ENCODE data around the gene FEM1C.
A peak's percentile ranks its signal among the peaks of the same experiment; 100 is the strongest.

FEM1C gene

GRCh38 chr5:115548683-115549082 lies 4.1 kb upstream of the FEM1C start:
- no peak overlapping the region for H3K4me3 ChIP-seq (ENCODE audit: insufficient read depth in 1 of 2, low read depth in 1 of 2, low read length in 2 of 2)
- H3K9me3 ChIP-seq (ENCODE audit: control insufficient read depth, low read length), result peaks cover 17% of the 10 kb centered on the region

GRCh38 chr5:115545351-115545882 lies 842 bp upstream of the FEM1C start:
- Histone ChIP-seq H3K14ac (ENCODE audit: low read length in 2 of 2) (no peak overlapping the region), H3K4me2 (ENCODE audit: low read length, poor library complexity, severe bottlenecking) (no peak overlapping the region), H3K4me3 (ENCODE audit: insufficient read depth in 1 of 2, low read depth in 1 of 2, low read length in 2 of 2) (peak overlapping the region in 1 of 2 experiments; percentile 67), H3K36me3 (ENCODE audit: control insufficient read depth in 1 of 2, insufficient read depth in 2 of 2, low read depth in 1 of 2, low read length in 2 of 2) (peaks cover 0 to 28% of the 10 kb centered on the region in 2 experiments), H4K8ac (ENCODE audit: low read length) (peak overlapping the region; percentile 85), H2AFZ (ENCODE audit: low read depth, low read length) (no peak overlapping the region), H3K9ac (ENCODE audit: low read length) (peak overlapping the region; percentile 84), H3K4me1 (ENCODE audit: control insufficient read depth, insufficient read depth, low read depth, low read length) (no peaks in the 10 kb centered on the region), H4K91ac (ENCODE audit: low read length) (no peak overlapping the region), H2AK5ac (ENCODE audit: low read length, severe bottlenecking) (peak overlapping the region; percentile 42), H3K79me1 (replicated peaks; ENCODE audit: low read length, poor library complexity, severe bottlenecking) (no peaks in the 10 kb centered on the region), H3K9me3 (ENCODE audit: control insufficient read depth, low read length) (peaks cover 17% of the 10 kb centered on the region), H2BK5ac (ENCODE audit: low read depth, low read length, poor library complexity, severe bottlenecking) (no peak overlapping the region), H3K4ac (ENCODE audit: low read depth in 1 of 2, low read length in 2 of 2) (no peak overlapping the region), H3K27me3 (ENCODE audit: control insufficient read depth in 1 of 2, insufficient read depth in 1 of 2, low read length in 2 of 2) (no peaks in the 10 kb centered on the region), H2BK12ac (ENCODE audit: low read length in 2 of 2) (no peak overlapping the region), H3K18ac (ENCODE audit: low read depth in 1 of 2, low read length in 2 of 2) (no peak overlapping the region), H3K27ac (ENCODE audit: low read length, poor library complexity, severe bottlenecking) (peak overlapping the region; percentile 59), H2BK120ac (ENCODE audit: low read depth, low read length) (no peak overlapping the region), H3K23ac (ENCODE audit: low read length in 2 of 2) (no peak overlapping the region), H2BK15ac (ENCODE audit: low read depth, poor library complexity, severe bottlenecking) (no peak overlapping the region)
- no peak for DNase-seq
- 95% methylated on average over 7 of the region's 9 CpGs for WGBS

More at GRCh38 chr5:115548683-115549082, 4.1 kb upstream of the FEM1C start:
- Histone ChIP-seq H2AK5ac (ENCODE audit: low read length, severe bottlenecking) (no peak overlapping the region), H2BK5ac (ENCODE audit: low read depth, low read length, poor library complexity, severe bottlenecking) (no peak overlapping the region), H3K23ac (ENCODE audit: low read length in 2 of 2) (no peak overlapping the region), H3K4me2 (ENCODE audit: low read length, poor library complexity, severe bottlenecking) (no peak overlapping the region), H3K4ac (ENCODE audit: low read depth in 1 of 2, low read length in 2 of 2) (no peak overlapping the region), H3K4me1 (ENCODE audit: control insufficient read depth, insufficient read depth, low read depth, low read length) (no peaks in the 10 kb centered on the region), H3K18ac (ENCODE audit: low read depth in 1 of 2, low read length in 2 of 2) (no peak overlapping the region), H3K36me3 (ENCODE audit: control insufficient read depth in 1 of 2, insufficient read depth in 2 of 2, low read depth in 1 of 2, low read length in 2 of 2) (no peaks in the 10 kb centered on the region), H3K27me3 (ENCODE audit: control insufficient read depth in 1 of 2, insufficient read depth in 1 of 2, low read length in 2 of 2) (no peaks in the 10 kb centered on the region), H4K8ac (ENCODE audit: low read length) (no peak overlapping the region), H3K27ac (ENCODE audit: low read length, poor library complexity, severe bottlenecking) (no peak overlapping the region), H4K91ac (ENCODE audit: low read length) (no peak overlapping the region), H3K9ac (ENCODE audit: low read length) (no peak overlapping the region), H2BK15ac (ENCODE audit: low read depth, poor library complexity, severe bottlenecking) (no peak overlapping the region), H3K14ac (ENCODE audit: low read length in 2 of 2) (no peak overlapping the region), H2BK12ac (ENCODE audit: low read length in 2 of 2) (no peak overlapping the region), H2BK120ac (ENCODE audit: low read depth, low read length) (no peak overlapping the region), H3K79me1 (replicated peaks; ENCODE audit: low read length, poor library complexity, severe bottlenecking) (no peaks in the 10 kb centered on the region), H2AFZ (ENCODE audit: low read depth, low read length) (no peak overlapping the region)
- no peak for DNase-seq
- WGBS, result 92% methylated on average over 3 of the region's 4 CpGs

- no peaks in the 10 kb centered on the region for H3K79me1 ChIP-seq (replicated peaks; ENCODE audit: low read length, poor library complexity, severe bottlenecking)
- peak overlapping the region; percentile 87 to 91 for H3K4ac ChIP-seq (ENCODE audit: low read depth in 1 of 2, low read length in 2 of 2)
- under 1% methylated on average over 20 of the region's 20 CpGs for WGBS
These were observed 536 bp downstream of the FEM1C start for GRCh38 chr5:115544043-115544435.

GRCh38 chr5:115543365-115544042 lies 1.1 kb downstream of the FEM1C start:
- no peak overlapping the region for H3K23ac ChIP-seq (ENCODE audit: low read length in 2 of 2)
- peak overlapping the region; percentile 95 for H3K4me2 ChIP-seq (ENCODE audit: low read length, poor library complexity, severe bottlenecking)
- H3K4me1 ChIP-seq (ENCODE audit: control insufficient read depth, insufficient read depth, low read depth, low read length), result no peaks in the 10 kb centered on the region
- H3K27me3 ChIP-seq (ENCODE audit: control insufficient read depth in 1 of 2, insufficient read depth in 1 of 2, low read length in 2 of 2), result no peaks in the 10 kb centered on the region
- H2BK120ac ChIP-seq (ENCODE audit: low read depth, low read length), result peak overlapping the region; percentile 34
- no peak overlapping the region for H2BK5ac ChIP-seq (ENCODE audit: low read depth, low read length, poor library complexity, severe bottlenecking)
- no peak overlapping the region for H2BK12ac ChIP-seq (ENCODE audit: low read length in 2 of 2)
- H3K4ac ChIP-seq (ENCODE audit: low read depth in 1 of 2, low read length in 2 of 2), result no peak overlapping the region
- peak overlapping the region; percentile 93 for H3K9ac ChIP-seq (ENCODE audit: low read length)
- no peak overlapping the region for H4K91ac ChIP-seq (ENCODE audit: low read length)
- peak overlapping the region; percentile 85 to 94 for H3K4me3 ChIP-seq (ENCODE audit: insufficient read depth in 1 of 2, low read depth in 1 of 2, low read length in 2 of 2)
- no peak overlapping the region for H3K14ac ChIP-seq (ENCODE audit: low read length in 2 of 2)
- H3K27ac ChIP-seq (ENCODE audit: low read length, poor library complexity, severe bottlenecking), result peak overlapping the region; percentile 82
- no peak overlapping the region for H2AFZ ChIP-seq (ENCODE audit: low read depth, low read length)
- 9% methylated on average over 15 of the region's 15 CpGs for WGBS
- H2AK5ac ChIP-seq (ENCODE audit: low read length, severe bottlenecking), result no peak overlapping the region
- H3K36me3 ChIP-seq (ENCODE audit: control insufficient read depth in 1 of 2, insufficient read depth in 2 of 2, low read depth in 1 of 2, low read length in 2 of 2), result peaks cover 0 to 47% of the 10 kb centered on the region in 2 experiments
- no peaks in the 10 kb centered on the region for H3K79me1 ChIP-seq (replicated peaks; ENCODE audit: low read length, poor library complexity, severe bottlenecking)
- peak overlapping the region in 1 of 2 experiments; percentile 62 for H3K18ac ChIP-seq (ENCODE audit: low read depth in 1 of 2, low read length in 2 of 2)
- H4K8ac ChIP-seq (ENCODE audit: low read length), result no peak overlapping the region
- DNase-seq, result peak; percentile 76
- H2BK15ac ChIP-seq (ENCODE audit: low read depth, poor library complexity, severe bottlenecking), result peak overlapping the region; percentile 26
- H3K9me3 ChIP-seq (ENCODE audit: control insufficient read depth, low read length), result peaks cover 17% of the 10 kb centered on the region

More at GRCh38 chr5:115544043-115544435, 536 bp downstream of the FEM1C start:
- Histone ChIP-seq H3K4me2 (ENCODE audit: low read length, poor library complexity, severe bottlenecking) (peak overlapping the region; percentile 95), H4K8ac (ENCODE audit: low read length) (peak overlapping the region; percentile 69), H2BK5ac (ENCODE audit: low read depth, low read length, poor library complexity, severe bottlenecking) (peak overlapping the region; percentile 97), H2BK120ac (ENCODE audit: low read depth, low read length) (peak overlapping the region; percentile 92), H3K36me3 (ENCODE audit: control insufficient read depth in 1 of 2, insufficient read depth in 2 of 2, low read depth in 1 of 2, low read length in 2 of 2) (peaks cover 0 to 42% of the 10 kb centered on the region in 2 experiments), H3K18ac (ENCODE audit: low read depth in 1 of 2, low read length in 2 of 2) (peak overlapping the region; percentile 93 to 98), H2BK15ac (ENCODE audit: low read depth, poor library complexity, severe bottlenecking) (peak overlapping the region; percentile 90), H2AFZ (ENCODE audit: low read depth, low read length) (peak overlapping the region; percentile 91), H3K23ac (ENCODE audit: low read length in 2 of 2) (peak overlapping the region in 1 of 2 experiments; percentile 23), H3K14ac (ENCODE audit: low read length in 2 of 2) (peak overlapping the region in 1 of 2 experiments; percentile 93), H3K9ac (ENCODE audit: low read length) (peak overlapping the region; percentile 93), H3K4me1 (ENCODE audit: control insufficient read depth, insufficient read depth, low read depth, low read length) (no peaks in the 10 kb centered on the region), H3K9me3 (ENCODE audit: control insufficient read depth, low read length) (peaks cover 17% of the 10 kb centered on the region), H3K27ac (ENCODE audit: low read length, poor library complexity, severe bottlenecking) (peak overlapping the region; percentile 82), H2AK5ac (ENCODE audit: low read length, severe bottlenecking) (no peak overlapping the region), H4K91ac (ENCODE audit: low read length) (peak overlapping the region; percentile 86), H2BK12ac (ENCODE audit: low read length in 2 of 2) (no peak overlapping the region), H3K4me3 (ENCODE audit: insufficient read depth in 1 of 2, low read depth in 1 of 2, low read length in 2 of 2) (peak overlapping the region; percentile 85 to 94), H3K27me3 (ENCODE audit: control insufficient read depth in 1 of 2, insufficient read depth in 1 of 2, low read length in 2 of 2) (no peaks in the 10 kb centered on the region)
- DNase-seq, result no peak

Data from mesenchymal stem cell (in vitro differentiated cells and primary cell).